GM18868 (cell line): ENCODE results near the gene HPD.

Experiments
- ATAC-seq: cut with Tn5 transposase; IDR thresholded peaks from one replicate; pipeline ENCODE4 v1.9.1; 2021; ENCODE audit warnings: mild to moderate bottlenecking, moderate library complexity; ENCODE audit not compliant: unreplicated experiment

Gene HPD

GRCh38 chr12:121829250-121829918 is 29.3 kb downstream of the HPD start:
- no peak for ATAC-seq

GRCh38 chr12:121828826-121829225 is 29.8 kb downstream of the HPD start:
- ATAC-seq, result no peak

- no peak for ATAC-seq
These were observed 30.4 kb downstream of the HPD start for GRCh38 chr12:121828306-121828705.

GRCh38 chr12:121827351-121828099 is 31.1 kb downstream of the HPD start:
- no peak for ATAC-seq

GRCh38 chr12:121826318-121827150 is 32.1 kb downstream of the HPD start:
- ATAC-seq, result no peak

- ATAC-seq, result no peak
These were observed 33.6 kb downstream of the HPD start for GRCh38 chr12:121825041-121825523.

GRCh38 chr12:121823727-121824115 is 34.9 kb downstream of the HPD start:
- no peak for ATAC-seq

- no peak for ATAC-seq
These were observed 35.4 kb downstream of the HPD start for GRCh38 chr12:121823101-121823726.

GRCh38 chr12:121822393-121823100 is 36.1 kb downstream of the HPD start:
- ATAC-seq, result no peak

- no peak for ATAC-seq
These were observed 38.6 kb downstream of the HPD start for GRCh38 chr12:121820056-121820455.

GRCh38 chr12:121819212-121819949 is 39.3 kb downstream of the HPD start:
- no peak for ATAC-seq

- ATAC-seq, result no peak
These were observed 41.0 kb downstream of the HPD start for GRCh38 chr12:121817648-121818043.

GRCh38 chr12:121816925-121817647 is 41.6 kb downstream of the HPD start:
- ATAC-seq, result no peak

- ATAC-seq, result no peak
These were observed 43.4 kb downstream of the HPD start for GRCh38 chr12:121815263-121815662.

GRCh38 chr12:121814429-121815119 is 44.1 kb downstream of the HPD start:
- no peak for ATAC-seq

GRCh38 chr12:121813951-121814350 is 44.7 kb downstream of the HPD start:
- no peak for ATAC-seq

GRCh38 chr12:121812921-121813896 is 45.5 kb downstream of the HPD start:
- no peak for ATAC-seq
